22Rv1 (cell line): Measurements from ENCODE around the gene GATB.

Experiments
- H3K27ac ChIP-seq: fragments of 450-650 bp; 2 replicates; pipeline ENCODE4 v1.5.1; 2017
- ZFX ChIP-seq: fragments of 450-650 bp; IDR thresholded peaks from 2 replicates; pipeline ENCODE4 v1.6.1; 2017; ENCODE audit warnings: antibody characterized with exemption, borderline replicate concordance
- TF ChIP-seq, protein P1 (sequence below): fragments of 450-650 bp; IDR thresholded peaks from 2 replicates; pipeline ENCODE4 v1.5.1; 2017; ENCODE audit warnings: mild to moderate bottlenecking

Gene GATB

DNA sequence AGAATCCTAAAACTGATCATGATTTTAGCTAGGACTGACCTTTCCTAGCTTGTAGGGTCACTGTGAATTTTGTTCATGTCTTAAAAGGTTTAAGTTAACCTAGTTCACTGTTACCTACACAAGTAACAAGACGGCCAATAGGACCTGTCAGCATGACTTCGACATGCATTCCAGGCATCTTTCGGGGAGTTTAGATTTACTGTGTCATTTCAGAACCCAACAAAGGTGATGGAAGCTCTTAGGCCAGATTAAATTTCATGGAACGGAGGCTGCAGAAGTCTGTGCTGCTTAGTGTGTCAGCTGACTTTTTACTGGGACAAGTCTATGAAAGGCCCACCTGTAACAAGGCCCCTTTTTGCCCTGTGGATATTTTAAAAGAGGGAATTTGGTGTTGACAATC, 93.1 kb downstream of the GATB start:
- TF ChIP-seq ZFX, result no peak
- TF ChIP-seq, protein P1, sequence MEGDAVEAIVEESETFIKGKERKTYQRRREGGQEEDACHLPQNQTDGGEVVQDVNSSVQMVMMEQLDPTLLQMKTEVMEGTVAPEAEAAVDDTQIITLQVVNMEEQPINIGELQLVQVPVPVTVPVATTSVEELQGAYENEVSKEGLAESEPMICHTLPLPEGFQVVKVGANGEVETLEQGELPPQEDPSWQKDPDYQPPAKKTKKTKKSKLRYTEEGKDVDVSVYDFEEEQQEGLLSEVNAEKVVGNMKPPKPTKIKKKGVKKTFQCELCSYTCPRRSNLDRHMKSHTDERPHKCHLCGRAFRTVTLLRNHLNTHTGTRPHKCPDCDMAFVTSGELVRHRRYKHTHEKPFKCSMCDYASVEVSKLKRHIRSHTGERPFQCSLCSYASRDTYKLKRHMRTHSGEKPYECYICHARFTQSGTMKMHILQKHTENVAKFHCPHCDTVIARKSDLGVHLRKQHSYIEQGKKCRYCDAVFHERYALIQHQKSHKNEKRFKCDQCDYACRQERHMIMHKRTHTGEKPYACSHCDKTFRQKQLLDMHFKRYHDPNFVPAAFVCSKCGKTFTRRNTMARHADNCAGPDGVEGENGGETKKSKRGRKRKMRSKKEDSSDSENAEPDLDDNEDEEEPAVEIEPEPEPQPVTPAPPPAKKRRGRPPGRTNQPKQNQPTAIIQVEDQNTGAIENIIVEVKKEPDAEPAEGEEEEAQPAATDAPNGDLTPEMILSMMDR, result no peak

GRCh38 chr4:151667048-151667447, 93.8 kb downstream of the GATB start:
- no peak overlapping the region for H3K27ac ChIP-seq
- no peak for TF ChIP-seq ZFX
- TF ChIP-seq, protein P1, result no peak

More for the DNA sequence above, 93.1 kb downstream of the GATB start:
- no peak overlapping the region for H3K27ac ChIP-seq

DNA sequence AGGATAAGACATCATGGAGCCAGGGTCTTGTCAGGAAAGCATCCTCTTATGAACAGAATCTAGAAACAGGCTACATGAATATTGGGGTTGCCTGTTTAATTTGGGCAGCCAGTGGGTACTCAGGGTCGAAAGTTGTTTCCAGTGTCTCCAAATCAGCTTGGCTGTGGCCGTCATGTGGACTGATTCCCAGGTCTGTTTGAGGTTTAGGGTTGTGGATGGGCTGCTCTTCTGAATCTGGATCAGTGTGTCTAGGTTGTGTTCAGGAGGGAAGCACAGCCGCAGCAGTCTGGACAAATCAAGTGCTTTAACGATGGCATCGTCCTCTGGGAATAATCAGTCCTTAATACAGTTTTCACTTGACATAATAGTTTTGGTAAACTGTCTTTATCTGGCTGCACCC, 94.3 kb downstream of the GATB start:
- no peak overlapping the region for H3K27ac ChIP-seq
- no peak for TF ChIP-seq ZFX
- TF ChIP-seq, protein P1, result no peak

DNA sequence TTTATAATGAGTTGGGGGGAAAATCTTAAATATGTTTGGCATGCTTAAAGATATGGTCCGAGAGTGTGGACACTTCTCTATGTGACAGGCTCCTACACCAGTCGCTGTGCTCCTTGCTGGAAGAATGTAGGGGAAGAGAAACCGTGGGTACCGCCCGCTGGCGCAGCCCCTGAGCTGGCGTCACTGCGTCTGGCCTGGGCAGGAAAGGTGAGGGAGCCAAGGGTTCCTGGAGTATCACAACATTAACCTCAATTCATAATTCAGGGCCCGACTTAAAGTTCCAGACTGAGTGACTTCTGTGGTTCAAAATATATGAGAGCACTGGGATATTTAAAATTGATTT, 95.1 kb downstream of the GATB start:
- TF ChIP-seq ZFX, result no peak
- TF ChIP-seq, protein P1, result no peak
- H3K27ac ChIP-seq, result no peak overlapping the region

DNA sequence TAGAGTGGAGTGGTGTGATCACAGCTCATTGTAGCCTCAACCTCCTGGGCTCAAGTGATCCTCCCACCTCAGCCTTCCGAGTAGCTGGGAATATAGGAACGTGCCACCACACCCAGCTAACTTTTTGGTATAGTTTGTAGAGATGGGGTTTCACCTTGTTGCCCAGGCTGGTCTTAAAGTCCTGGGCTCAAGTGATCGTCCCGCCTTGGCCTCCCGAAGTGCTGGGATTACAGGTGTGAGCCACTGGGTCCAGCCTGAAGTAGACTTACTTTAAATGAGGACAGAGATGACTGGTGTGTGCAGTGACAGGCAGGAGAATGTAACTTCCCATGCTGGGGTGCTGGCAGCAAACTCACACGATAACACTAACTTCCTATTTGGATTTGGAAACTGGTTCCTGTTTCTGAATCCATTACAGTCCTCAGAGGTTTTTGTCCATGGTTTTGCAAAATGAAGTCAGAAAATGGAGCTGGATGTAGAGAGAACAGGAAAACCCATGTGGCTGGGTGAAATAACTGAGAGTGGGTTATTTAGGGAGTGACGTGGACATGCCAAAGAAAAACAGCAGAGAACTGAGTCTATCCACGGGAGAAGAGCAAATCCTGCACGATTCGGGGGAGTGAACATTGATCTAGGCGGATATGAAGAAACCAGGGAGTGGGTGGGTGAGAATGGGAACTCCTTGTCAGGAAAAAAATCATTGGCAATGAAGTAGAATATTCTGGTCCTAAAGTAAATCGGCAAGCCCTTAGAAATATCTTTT, 95.6 kb downstream of the GATB start:
- no peak for TF ChIP-seq ZFX
- TF ChIP-seq, protein P1, result no peak
- H3K27ac ChIP-seq, result no peak overlapping the region

DNA sequence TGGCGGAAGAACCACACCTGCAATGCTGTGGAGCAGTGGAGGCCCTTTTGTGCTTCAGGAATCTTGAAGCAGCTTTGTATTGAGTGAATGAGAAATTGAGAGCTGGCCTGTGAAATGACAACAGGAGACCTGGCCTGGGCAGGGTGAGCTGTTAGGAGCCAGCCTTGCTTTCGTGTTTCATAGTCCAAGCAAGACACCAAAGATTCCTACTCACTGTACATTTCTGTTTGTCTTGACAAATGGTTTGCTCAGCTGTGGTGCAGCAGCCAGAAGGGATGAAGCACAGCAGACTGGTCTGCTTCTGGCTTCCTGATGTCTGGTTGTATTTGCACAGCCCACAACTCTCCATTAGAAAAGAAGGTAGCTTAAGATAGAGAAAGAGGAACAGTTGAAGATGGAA, 96.5 kb downstream of the GATB start:
- no peak overlapping the region for H3K27ac ChIP-seq
- TF ChIP-seq, protein P1, result no peak
- no peak for TF ChIP-seq ZFX

GRCh38 chr4:151663109-151663508, 97.7 kb downstream of the GATB start:
- TF ChIP-seq ZFX, result no peak
- TF ChIP-seq, protein P1, result no peak
- no peak overlapping the region for H3K27ac ChIP-seq
